Prostate gland (tissue), 2 donors: ENCODE measurements around the gene GAB3.

Experiments used
- CTCF ChIP-seq, 4 experiments: fragments of 200-600 bp in 2 of 4; fragments of 450-650 bp in 2 of 4; sonication (generic) in 2 of 4; IDR thresholded peaks; 1 replicate in 3 of 4; 2 replicates in 1 of 4; pipeline ENCODE4 v1.5.1; 2016 to 2019; ENCODE audit warnings: antibody characterized with exemption in 4 of 4, mild to moderate bottlenecking in 2 of 4, moderate library complexity in 2 of 4
- POLR2A ChIP-seq: fragments of 450-650 bp; IDR thresholded peaks from one replicate; pipeline ENCODE4 v1.6.1; 2016; ENCODE audit warnings: antibody characterized with exemption, mild to moderate bottlenecking
- POLR2AphosphoS5 ChIP-seq: sonication (generic); formaldehyde crosslinking; IDR thresholded peaks from one replicate; pipeline ENCODE4 v1.6.1; 2017; ENCODE audit warnings: antibody characterized with exemption

- TF ChIP-seq POLR2AphosphoS5 (no peak), CTCF (IDR thresholded peaks at IDR 0.05) (no peak), POLR2A (no peak)
Measured at GRCh38 chrX:154774622-154775021, 23.7 kb upstream of the GAB3 start.
